ENCODE measurements around the gene CDH22. TPM values are rescaled to one million over a fixed set of nuclear protein-coding genes. Genes with fewer than 3 reads are reported as not detected.

Gene CDH22
- total RNA-seq, 1 donor from 2014 or later = 0.18 TPM

DNA sequence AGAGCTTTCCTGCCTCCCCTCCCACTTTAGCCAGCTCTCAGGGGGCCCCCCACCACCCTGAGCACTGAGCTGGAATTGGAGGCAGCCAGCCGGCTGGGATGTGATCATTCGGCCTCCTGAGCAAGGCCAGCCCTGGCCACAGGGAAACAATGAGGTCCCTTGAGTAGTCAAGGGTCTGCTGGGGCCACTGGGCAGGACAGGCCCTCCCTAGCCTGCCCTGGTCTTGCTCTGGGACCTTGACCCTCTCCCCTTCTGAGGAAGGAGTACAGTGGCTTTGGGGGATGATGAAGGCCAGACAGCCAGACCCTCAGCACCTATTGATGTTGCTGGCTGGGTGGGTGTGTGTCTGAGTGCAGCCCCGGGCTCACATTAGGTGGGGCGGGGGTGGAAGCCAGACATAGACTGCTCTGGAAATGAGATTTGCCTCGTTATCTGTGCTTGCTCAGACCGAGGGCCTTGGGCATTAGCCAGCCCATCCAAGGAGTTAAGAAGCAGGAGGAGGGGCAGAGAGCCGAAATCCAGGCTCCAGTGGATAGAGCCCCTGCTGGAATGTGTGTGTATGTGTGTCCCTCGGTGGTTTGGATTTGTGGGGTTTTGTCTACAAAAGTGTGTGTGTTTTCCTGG, 168.9 kb downstream of the CDH22 start:
- H3K4me3 Mint-ChIP-seq = no peak overlapping the region
- peaks cover 10% of the 10 kb centered on the region for H3K4me1 Mint-ChIP-seq
- no peaks in the 10 kb centered on the region for H3K36me3 Mint-ChIP-seq
- H3K9me3 Mint-ChIP-seq = no peaks in the 10 kb centered on the region
- no peak overlapping the region for H3K27ac Mint-ChIP-seq
- no peak for DNase-seq (ENCODE audit: low spot score in 2 of 2, unreplicated experiment in 2 of 2)
- peaks cover 66% of the 10 kb centered on the region for H3K27me3 Mint-ChIP-seq (ENCODE audit: low read depth)
- TF ChIP-seq CTCF (IDR thresholded peaks at IDR 0.05; ENCODE audit: unreplicated experiment) = no peak

GRCh38 chr20:46137816-46138215, 170.5 kb downstream of the CDH22 start:
- no peak for DNase-seq (ENCODE audit: low spot score in 2 of 2, unreplicated experiment in 2 of 2)
- Mint-ChIP-seq H3K27me3 (ENCODE audit: low read depth) (peaks cover 65% of the 10 kb centered on the region), H3K4me3 (no peak overlapping the region), H3K9me3 (no peaks in the 10 kb centered on the region), H3K27ac (no peak overlapping the region), H3K4me1 (peaks cover 9% of the 10 kb centered on the region), H3K36me3 (no peaks in the 10 kb centered on the region)
- no peak for TF ChIP-seq CTCF (IDR thresholded peaks at IDR 0.05; ENCODE audit: unreplicated experiment)

GRCh38 chr20:46135856-46136633, 172.3 kb downstream of the CDH22 start:
- Mint-ChIP-seq H3K27ac (no peak overlapping the region), H3K27me3 (ENCODE audit: low read depth) (peaks cover 64% of the 10 kb centered on the region), H3K4me1 (peaks cover 6% of the 10 kb centered on the region), H3K4me3 (no peak overlapping the region), H3K36me3 (no peaks in the 10 kb centered on the region), H3K9me3 (no peaks in the 10 kb centered on the region)
- no peak for TF ChIP-seq CTCF (IDR thresholded peaks at IDR 0.05; ENCODE audit: unreplicated experiment)
- no peak for DNase-seq (ENCODE audit: low spot score in 2 of 2, unreplicated experiment in 2 of 2)

- Mint-ChIP-seq H3K36me3 (no peaks in the 10 kb centered on the region), H3K27ac (no peak overlapping the region), H3K9me3 (no peaks in the 10 kb centered on the region), H3K4me3 (no peak overlapping the region), H3K27me3 (ENCODE audit: low read depth) (peaks cover 71% of the 10 kb centered on the region), H3K4me1 (peaks cover 3% of the 10 kb centered on the region)
- no peak for TF ChIP-seq CTCF (IDR thresholded peaks at IDR 0.05; ENCODE audit: unreplicated experiment)
- no peak for DNase-seq (ENCODE audit: low spot score in 2 of 2, unreplicated experiment in 2 of 2)
Measured at GRCh38 chr20:46134716-46135115, 173.6 kb downstream of the CDH22 start.

- Mint-ChIP-seq H3K9me3 (no peaks in the 10 kb centered on the region), H3K36me3 (no peaks in the 10 kb centered on the region), H3K27ac (no peak overlapping the region), H3K4me1 (no peaks in the 10 kb centered on the region), H3K4me3 (no peak overlapping the region), H3K27me3 (ENCODE audit: low read depth) (peaks cover 74% of the 10 kb centered on the region)
- no peak for DNase-seq (ENCODE audit: low spot score in 2 of 2, unreplicated experiment in 2 of 2)
- TF ChIP-seq CTCF (IDR thresholded peaks at IDR 0.05; ENCODE audit: unreplicated experiment) = no peak
Measured at GRCh38 chr20:46133886-46134654, 174.2 kb downstream of the CDH22 start.

Data from mesothelial cell of epicardium (in vitro differentiated cells).